ENCODE results near the gene USH2A. TPM values are rescaled to one million over a fixed set of nuclear protein-coding genes. Genes with fewer than 3 reads are reported as not detected.

USH2A gene
- total RNA-seq, 1 donor from 2014 or later = 0.04 TPM

DNA sequence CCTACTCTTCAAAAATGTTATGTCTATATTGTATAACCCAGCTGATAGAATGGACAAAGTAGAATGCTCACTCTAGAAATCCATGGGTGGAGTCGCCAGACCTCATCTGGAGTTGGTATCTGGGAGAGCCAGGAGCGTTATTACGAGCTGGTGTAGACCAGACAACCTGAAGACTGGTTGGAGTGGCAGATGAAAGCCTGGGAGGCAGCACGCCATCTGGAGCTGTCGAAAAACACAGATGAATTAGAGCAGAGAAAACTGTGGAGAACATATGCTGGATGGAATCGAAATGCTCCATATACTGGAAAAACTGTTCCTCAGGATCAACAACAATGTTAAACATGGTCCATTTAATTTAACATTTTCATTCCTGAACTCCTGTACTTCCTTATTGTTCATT lies 522.6 kb downstream of the USH2A start:
- H3K4me1 Mint-ChIP-seq = no peaks in the 10 kb centered on the region
- Histone ChIP-seq H3K79me2 (ENCODE audit: low read depth) (no peaks in the 10 kb centered on the region), H3K9me3 (ENCODE audit: low read depth) (no peaks in the 10 kb centered on the region), H3K4me1 (no peaks in the 10 kb centered on the region), H3K27me3 (no peaks in the 10 kb centered on the region), H2AFZ (replicated peaks) (no peak overlapping the region), H3K27ac (no peak overlapping the region), H3K36me3 (no peaks in the 10 kb centered on the region), H3K4me2 (no peak overlapping the region), H4K20me1 (ENCODE audit: low read depth) (no peaks in the 10 kb centered on the region), H3F3A (ENCODE audit: low read depth) (no peaks in the 10 kb centered on the region), H3K9ac (no peak overlapping the region), H3K4me3 (no peak overlapping the region)
- no peak for TF ChIP-seq EZH2 (IDR thresholded peaks at IDR 0.05)
- TF ChIP-seq, protein P1, sequence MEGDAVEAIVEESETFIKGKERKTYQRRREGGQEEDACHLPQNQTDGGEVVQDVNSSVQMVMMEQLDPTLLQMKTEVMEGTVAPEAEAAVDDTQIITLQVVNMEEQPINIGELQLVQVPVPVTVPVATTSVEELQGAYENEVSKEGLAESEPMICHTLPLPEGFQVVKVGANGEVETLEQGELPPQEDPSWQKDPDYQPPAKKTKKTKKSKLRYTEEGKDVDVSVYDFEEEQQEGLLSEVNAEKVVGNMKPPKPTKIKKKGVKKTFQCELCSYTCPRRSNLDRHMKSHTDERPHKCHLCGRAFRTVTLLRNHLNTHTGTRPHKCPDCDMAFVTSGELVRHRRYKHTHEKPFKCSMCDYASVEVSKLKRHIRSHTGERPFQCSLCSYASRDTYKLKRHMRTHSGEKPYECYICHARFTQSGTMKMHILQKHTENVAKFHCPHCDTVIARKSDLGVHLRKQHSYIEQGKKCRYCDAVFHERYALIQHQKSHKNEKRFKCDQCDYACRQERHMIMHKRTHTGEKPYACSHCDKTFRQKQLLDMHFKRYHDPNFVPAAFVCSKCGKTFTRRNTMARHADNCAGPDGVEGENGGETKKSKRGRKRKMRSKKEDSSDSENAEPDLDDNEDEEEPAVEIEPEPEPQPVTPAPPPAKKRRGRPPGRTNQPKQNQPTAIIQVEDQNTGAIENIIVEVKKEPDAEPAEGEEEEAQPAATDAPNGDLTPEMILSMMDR (IDR thresholded peaks at IDR 0.05) = no peak
- no peak for TF ChIP-seq EZH2phosphoT487 (IDR thresholded peaks at IDR 0.05)
- no peaks in the 10 kb centered on the region for H3K36me3 Mint-ChIP-seq
- no peak overlapping the region for H3K27ac Mint-ChIP-seq
- no peaks in the 10 kb centered on the region for H3K27me3 Mint-ChIP-seq (ENCODE audit: insufficient read depth, low read depth)
- no peak for DNase-seq (ENCODE audit: low spot score)
- H3K4me3 Mint-ChIP-seq = no peak overlapping the region
- no peaks in the 10 kb centered on the region for H3K9me3 Mint-ChIP-seq

DNA sequence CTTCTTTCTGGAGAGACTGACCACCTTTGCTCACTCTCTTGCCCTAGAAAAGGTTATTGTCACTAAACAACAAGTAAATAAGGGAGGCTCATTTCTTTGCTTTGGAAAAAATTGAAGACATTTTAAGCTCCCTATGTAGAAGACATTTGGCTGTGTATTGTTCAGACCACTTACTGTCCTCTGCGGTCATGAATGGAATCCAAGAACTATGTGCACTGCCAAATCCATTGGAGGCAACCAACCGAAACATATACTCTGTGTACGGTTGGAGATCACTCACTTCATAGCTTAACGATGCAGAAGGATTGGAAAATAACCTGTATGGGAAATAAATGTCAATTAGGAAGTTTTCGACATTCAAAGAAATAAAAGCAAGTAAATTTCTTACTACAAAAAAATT lies 523.3 kb downstream of the USH2A start:
- Mint-ChIP-seq H3K27me3 (ENCODE audit: insufficient read depth, low read depth) (no peaks in the 10 kb centered on the region), H3K9me3 (no peaks in the 10 kb centered on the region), H3K4me1 (no peaks in the 10 kb centered on the region), H3K4me3 (no peak overlapping the region), H3K27ac (no peak overlapping the region), H3K36me3 (no peaks in the 10 kb centered on the region)
- H3K4me1 ChIP-seq = no peaks in the 10 kb centered on the region
- H3K4me3 ChIP-seq = no peak overlapping the region
- TF ChIP-seq EZH2 (IDR thresholded peaks at IDR 0.05) (no peak), EZH2phosphoT487 (IDR thresholded peaks at IDR 0.05) (no peak)
- TF ChIP-seq, protein P1 (IDR thresholded peaks at IDR 0.05) = no peak
- no peaks in the 10 kb centered on the region for H3K36me3 ChIP-seq
- H3K27ac ChIP-seq = no peak overlapping the region
- no peak for DNase-seq (ENCODE audit: low spot score)
- no peaks in the 10 kb centered on the region for H4K20me1 ChIP-seq (ENCODE audit: low read depth)
- no peaks in the 10 kb centered on the region for H3K27me3 ChIP-seq
- no peaks in the 10 kb centered on the region for H3K79me2 ChIP-seq (ENCODE audit: low read depth)
- no peak overlapping the region for H2AFZ ChIP-seq (replicated peaks)
- H3F3A ChIP-seq (ENCODE audit: low read depth) = no peaks in the 10 kb centered on the region
- H3K9ac ChIP-seq = no peak overlapping the region
- H3K4me2 ChIP-seq = no peak overlapping the region
- no peaks in the 10 kb centered on the region for H3K9me3 ChIP-seq (ENCODE audit: low read depth)

DNA sequence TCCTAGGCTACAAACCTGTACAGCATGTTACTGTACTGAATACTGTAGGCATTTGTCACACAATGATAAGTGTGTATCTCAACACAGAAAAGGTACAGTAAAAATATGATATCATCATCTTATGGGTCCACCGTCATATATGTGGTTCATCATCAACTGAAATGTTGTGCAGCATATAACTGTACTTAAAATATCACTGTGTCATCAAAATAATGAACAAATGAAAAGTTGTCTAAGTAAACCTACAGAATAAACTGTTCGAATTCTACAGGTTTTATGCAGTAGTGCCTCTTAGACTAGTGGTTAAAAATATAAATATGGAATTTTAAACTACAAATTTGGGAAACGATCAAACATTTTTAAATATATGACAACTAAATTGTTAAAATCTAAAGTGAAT lies 527.4 kb downstream of the USH2A start:
- DNase-seq (ENCODE audit: low spot score) = no peak
- no peaks in the 10 kb centered on the region for H3K79me2 ChIP-seq (ENCODE audit: low read depth)
- no peaks in the 10 kb centered on the region for H4K20me1 ChIP-seq (ENCODE audit: low read depth)
- Mint-ChIP-seq H3K27me3 (ENCODE audit: insufficient read depth, low read depth) (no peaks in the 10 kb centered on the region), H3K4me3 (no peak overlapping the region), H3K4me1 (peaks cover 9% of the 10 kb centered on the region), H3K27ac (no peak overlapping the region), H3K36me3 (no peaks in the 10 kb centered on the region), H3K9me3 (no peaks in the 10 kb centered on the region)
- no peak overlapping the region for H3K9ac ChIP-seq
- H3K4me3 ChIP-seq = no peak overlapping the region
- no peak overlapping the region for H2AFZ ChIP-seq (replicated peaks)
- H3K27ac ChIP-seq = no peak overlapping the region
- H3K36me3 ChIP-seq = no peaks in the 10 kb centered on the region
- no peaks in the 10 kb centered on the region for H3K27me3 ChIP-seq
- H3K4me1 ChIP-seq = no peaks in the 10 kb centered on the region
- H3K9me3 ChIP-seq (ENCODE audit: low read depth) = no peaks in the 10 kb centered on the region
- TF ChIP-seq, protein P1 (IDR thresholded peaks at IDR 0.05) = no peak
- TF ChIP-seq EZH2 (IDR thresholded peaks at IDR 0.05) (no peak), EZH2phosphoT487 (IDR thresholded peaks at IDR 0.05) (no peak)
- H3F3A ChIP-seq (ENCODE audit: low read depth) = no peaks in the 10 kb centered on the region
- no peak overlapping the region for H3K4me2 ChIP-seq
